Head of caudate nucleus (tissue), 42 donors: ENCODE results near the gene NRXN2.
A peak's percentile ranks its signal among the peaks of the same experiment; 100 is the strongest.

Experiments used
- DNase-seq, 42 donors: peaks; one replicate each; pipeline versions ENCODE4 v3.0.0 to v3.0.0-alpha.2; 2020 to 2021; ENCODE audit warnings: mixed read lengths in 7 of 42
- intact Hi-C: fragments of 100-400 bp; cut with DNase I; formaldehyde crosslinking; loops from one replicate; pipeline ENCODE4 v1.15.0; 2022

Gene NRXN2

GRCh38 chr11:64759722-64760719, 37.0 kb upstream of the NRXN2 start, which contains the start of gene PYGM:
Gene PYGM, minus strand, starts transcription at chr11:64759974. Its CDS starts 76 bp downstream, at chr11:64759898.
- intact Hi-C loops: no loop called here
- DNase-seq: peak in 32 of 42 donors; percentile 19 to 83 (median 60)

GRCh38 chr11:64759131-64759721, 36.2 kb upstream of the NRXN2 start:
- DNase-seq: peak in 6 of 42 donors; percentile 1 to 28 (median 17)
- intact Hi-C loops: no loop called here

DNA sequence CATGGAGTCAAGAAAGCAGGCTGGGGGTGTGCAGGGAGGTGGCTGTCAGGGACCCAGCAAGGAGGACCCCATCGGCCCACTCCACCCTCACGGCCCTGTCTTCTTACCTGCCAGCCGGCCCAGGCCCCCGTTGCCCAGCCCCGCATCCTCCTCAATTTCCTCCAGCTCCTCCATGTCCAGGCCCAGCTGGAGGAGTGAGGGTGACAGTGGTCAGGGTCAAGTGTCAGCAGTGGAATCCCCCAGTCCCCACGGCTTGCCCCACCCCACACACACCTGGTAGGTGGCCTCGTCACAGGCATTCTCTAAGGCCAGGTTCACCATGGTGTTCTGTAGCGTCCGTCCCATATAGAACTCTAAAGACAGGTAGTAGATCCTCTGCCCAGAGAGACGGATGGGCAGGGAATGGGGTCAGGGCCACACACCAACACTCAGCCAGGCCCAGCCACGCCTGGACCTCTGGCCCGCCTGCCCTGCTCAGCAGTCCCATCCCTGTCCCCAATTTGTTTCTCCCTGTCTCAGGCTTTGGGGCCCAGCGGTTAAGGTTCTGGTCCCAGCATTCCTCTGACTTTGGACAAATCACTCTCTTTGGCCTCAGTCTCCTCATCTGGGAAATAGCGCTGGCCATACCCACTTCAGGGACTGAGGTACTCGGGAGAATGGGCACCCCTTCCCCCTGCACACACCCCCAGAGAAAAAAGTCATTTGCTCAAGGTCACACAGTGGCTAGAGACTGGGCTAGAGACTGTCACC, 35.5 kb upstream of the NRXN2 start:
- intact Hi-C loops: no loop called here
- DNase-seq: peak in 6 of 42 donors; percentile 1 to 35 (median 24)

DNA sequence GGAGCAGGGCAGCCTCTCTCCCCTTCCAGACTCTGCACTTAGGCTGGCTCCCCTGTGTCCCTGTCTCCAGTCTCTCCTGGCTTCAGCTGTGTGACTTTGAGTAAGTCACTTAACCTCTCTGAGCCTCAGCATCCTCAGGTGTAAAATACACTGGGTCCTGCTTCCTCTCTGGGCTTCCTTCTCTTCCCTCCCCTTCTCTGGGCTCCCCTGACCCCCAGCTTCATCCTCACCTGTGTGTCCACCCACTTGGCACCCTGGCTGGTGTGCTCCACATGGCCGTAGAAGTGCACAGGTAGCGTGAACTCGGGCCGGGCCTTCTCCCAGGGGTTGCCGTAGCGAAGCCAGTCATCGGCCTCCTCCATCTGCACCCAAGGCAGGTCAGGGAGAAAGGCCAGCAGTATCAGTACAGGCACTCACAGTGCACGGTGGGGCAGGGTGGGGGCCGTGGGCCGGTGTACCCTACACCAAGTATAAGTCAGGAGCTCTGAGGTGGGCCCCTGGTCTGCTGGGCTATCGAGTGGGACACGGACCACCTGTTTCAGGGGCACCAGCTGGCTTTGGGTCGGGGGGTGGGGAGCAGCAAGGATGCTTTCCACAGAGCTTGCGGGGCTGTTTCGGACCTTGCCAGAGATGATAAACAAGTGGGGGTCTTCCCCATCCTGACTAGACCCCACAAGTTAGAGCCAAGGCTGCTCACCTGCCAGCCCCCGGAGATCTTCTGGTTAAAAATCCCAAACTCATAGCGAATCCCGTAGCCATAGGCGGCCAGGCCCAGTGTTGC, 34.7 kb upstream of the NRXN2 start:
- intact Hi-C loops: no loop called here
- DNase-seq: peak in 6 of 42 donors; percentile 1 to 37 (median 22)

DNA sequence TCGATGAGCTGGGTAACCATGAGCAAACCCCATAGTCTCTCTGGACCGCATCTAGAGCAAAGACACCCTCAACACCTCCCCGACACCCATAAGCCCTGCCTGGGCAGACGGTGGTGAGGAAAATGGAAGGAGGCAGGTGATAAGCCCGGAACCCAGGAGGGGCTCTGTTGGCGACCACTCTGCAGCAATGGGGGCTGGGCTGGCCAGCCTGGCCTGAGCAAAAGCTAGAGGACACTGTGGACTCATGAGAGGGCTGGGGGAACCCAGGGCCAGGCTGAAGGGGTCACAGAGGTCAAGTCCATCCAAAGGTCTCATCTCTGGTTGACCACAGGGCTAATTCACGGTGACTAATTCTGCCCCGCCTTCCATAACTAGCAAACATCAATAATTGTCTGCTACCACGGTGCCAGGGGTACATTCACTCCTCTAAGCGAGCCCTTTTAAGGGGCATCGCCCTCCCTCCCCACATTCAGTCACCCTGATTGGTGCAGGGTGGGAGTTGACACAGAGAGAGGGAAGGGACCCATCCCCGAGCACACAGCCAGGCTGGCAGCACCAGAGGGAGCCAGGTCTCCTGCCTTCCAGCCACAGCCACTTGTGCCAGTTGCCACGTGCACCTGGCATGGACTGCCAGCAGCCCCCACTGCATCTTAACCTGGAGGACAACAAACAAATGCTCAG, 32.8 kb upstream of the NRXN2 start:
- intact Hi-C loops: no loop called here
- DNase-seq: peak in 6 of 42 donors; percentile 0 to 28 (median 6)

GRCh38 chr11:64754919-64755662, 32.1 kb upstream of the NRXN2 start:
- peak in 4 of 42 donors; percentile 0 to 34 (median 22) for DNase-seq
- intact Hi-C loops: no loop called here

GRCh38 chr11:64754124-64754918, 31.3 kb upstream of the NRXN2 start:
- intact Hi-C loops: no loop called here
- DNase-seq: peak in 1 of 42 donors; percentile 0

DNA sequence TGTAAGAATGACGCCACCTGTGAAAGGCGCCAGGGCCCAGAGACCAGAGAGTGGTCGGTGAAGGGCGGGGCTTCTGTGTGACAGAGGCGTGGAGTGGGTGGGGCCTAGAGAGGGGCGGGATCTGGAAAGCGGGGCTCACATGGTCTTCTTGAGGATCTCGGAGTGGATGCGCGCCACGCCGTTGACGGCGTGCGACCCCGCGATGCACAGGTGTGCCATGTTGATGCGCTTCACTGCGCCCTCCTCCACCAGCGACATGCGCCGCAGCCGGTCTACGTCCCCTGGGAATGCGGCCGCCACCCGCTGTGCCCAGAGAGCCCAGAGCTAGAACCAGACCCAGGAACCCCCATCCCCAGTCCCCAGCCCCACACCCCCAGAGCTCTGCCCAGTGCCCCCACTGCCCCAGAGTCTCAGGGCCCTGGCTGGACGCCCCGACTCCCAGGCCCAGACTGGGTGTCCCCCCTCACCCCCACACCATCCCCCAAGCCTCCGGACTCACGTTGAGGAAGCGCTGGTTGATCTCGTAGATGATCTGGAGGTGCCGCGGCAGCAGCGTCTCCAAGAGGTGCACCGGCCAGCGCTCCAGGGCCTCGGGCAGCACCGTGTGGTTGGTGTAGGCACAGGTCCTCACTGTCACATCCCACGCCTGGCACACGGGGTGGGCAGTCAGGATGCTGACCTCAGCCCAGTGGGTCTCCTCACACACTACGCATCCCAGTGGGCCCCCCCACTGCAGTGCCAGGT, 30.6 kb upstream of the NRXN2 start:
- DNase-seq: peak in 1 of 42 donors; percentile 0
- intact Hi-C loops: no loop called here

- intact Hi-C loops: no loop called here
- DNase-seq: peak in 1 of 42 donors; percentile 1
Observed at GRCh38 chr11:64753019-64753379, 30.0 kb upstream of the NRXN2 start.

GRCh38 chr11:64752175-64752970, 29.4 kb upstream of the NRXN2 start:
- no peak for DNase-seq
- intact Hi-C loops: no loop called here

DNA sequence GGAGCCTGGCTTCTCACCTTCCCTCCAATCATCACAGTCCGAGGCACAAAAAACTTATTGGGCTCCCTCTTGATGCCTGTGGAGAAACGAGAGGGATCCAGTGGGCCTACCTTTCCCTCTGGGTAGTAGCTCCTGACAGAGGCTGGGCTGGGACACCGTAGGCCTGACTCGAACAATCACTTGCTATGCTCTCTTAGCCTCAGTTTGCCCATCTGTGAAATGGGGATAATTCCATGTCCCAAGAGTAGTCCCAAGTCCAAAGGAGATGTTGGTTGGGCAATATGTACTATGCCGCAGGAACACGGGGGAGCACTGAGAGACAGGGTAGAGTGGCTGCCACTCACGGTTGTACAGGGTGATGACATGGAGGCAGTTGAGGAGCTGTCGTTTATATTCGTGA, 28.6 kb upstream of the NRXN2 start:
- DNase-seq: no peak
- intact Hi-C loops: no loop called here

GRCh38 chr11:64751136-64751535, 28.1 kb upstream of the NRXN2 start:
- DNase-seq: no peak
- intact Hi-C loops: no loop called here

DNA sequence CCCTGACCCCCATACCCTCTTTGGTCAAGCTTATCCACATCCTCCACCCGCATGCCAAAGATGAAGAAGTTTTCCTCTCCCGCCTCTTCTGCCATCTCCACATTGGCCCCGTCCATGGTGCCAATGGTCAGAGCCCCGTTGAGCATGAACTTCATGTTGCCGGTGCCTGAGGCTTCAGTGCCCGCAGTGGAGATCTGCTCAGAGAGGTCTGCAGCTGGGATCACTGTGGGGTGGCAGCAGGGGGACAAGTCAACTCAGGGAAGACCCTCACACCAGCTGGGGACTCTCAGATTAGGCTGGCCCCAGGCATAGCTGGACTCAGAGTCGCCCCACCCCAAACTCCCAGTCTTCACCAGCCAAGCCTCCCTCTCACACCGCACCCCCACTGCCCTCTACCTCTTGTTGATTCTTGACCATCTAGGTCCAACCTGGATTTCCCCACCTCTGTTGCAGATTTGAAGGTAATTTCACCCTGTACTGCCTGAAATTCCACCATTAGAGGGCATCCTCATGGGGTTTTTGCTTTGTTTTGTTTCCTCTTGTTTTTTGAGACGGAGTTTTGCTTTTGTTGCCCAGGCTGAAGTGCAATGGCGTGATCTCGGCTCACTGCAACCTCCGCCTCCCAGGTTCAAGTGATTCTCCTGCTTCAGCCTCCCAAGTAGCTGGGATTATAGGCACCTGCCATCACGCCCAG, 27.5 kb upstream of the NRXN2 start:
- DNase-seq: no peak
- intact Hi-C loops: no loop called here

- no peak for DNase-seq
- intact Hi-C loops: no loop called here
Observed at GRCh38 chr11:64747961-64748665, 25.1 kb upstream of the NRXN2 start.
